GM18870 (cell line): ENCODE results near the gene IFITM1.
"Not testable (repeated sequence)": the region's sequence is repeated elsewhere in the genome, so short reads cannot be mapped to it uniquely, and the experiment has no call there.

Experiments used
- ATAC-seq: cut with Tn5 transposase; IDR thresholded peaks from one replicate; pipeline ENCODE4 v1.9.1; 2021; ENCODE audit warnings: moderate library complexity; ENCODE audit not compliant: unreplicated experiment

Gene IFITM1

GRCh38 chr11:282630-283360, 31.0 kb upstream of the IFITM1 start:
- no peak for ATAC-seq

- ATAC-seq: no peak
Observed at GRCh38 chr11:283405-284104, 30.3 kb upstream of the IFITM1 start.

GRCh38 chr11:284105-285020, 29.5 kb upstream of the IFITM1 start:
- no peak for ATAC-seq

- no peak for ATAC-seq
Observed at GRCh38 chr11:285021-285893, 28.6 kb upstream of the IFITM1 start.

- ATAC-seq: no peak
Observed at GRCh38 chr11:285894-286220, 28.0 kb upstream of the IFITM1 start.

- ATAC-seq: not testable (repeated sequence)
Observed at GRCh38 chr11:286977-287820, 26.6 kb upstream of the IFITM1 start.

- ATAC-seq: no peak
Observed at GRCh38 chr11:287821-288477, 25.9 kb upstream of the IFITM1 start.

- ATAC-seq: no peak
Observed at GRCh38 chr11:288478-289397, 25.1 kb upstream of the IFITM1 start, which contains the start of gene PGGHG. PGGHG (plus strand) TSS chr11:289126; CDS start chr11:289817, 691 bp downstream.

GRCh38 chr11:289398-289711, 24.5 kb upstream of the IFITM1 start:
- ATAC-seq: no peak

- ATAC-seq: no peak
Observed at GRCh38 chr11:289712-290620, 23.9 kb upstream of the IFITM1 start.

GRCh38 chr11:290621-291231, 23.1 kb upstream of the IFITM1 start:
- no peak for ATAC-seq

- ATAC-seq: no peak
Observed at GRCh38 chr11:291281-292210, 22.3 kb upstream of the IFITM1 start.

- no peak for ATAC-seq
Observed at GRCh38 chr11:292211-293121, 21.4 kb upstream of the IFITM1 start.

- no peak for ATAC-seq
Observed at GRCh38 chr11:293271-293851, 20.5 kb upstream of the IFITM1 start.
